Neural cell (in vitro differentiated cells): Measurements from ENCODE around the gene TMEM218.

Source experiments
- CTCF ChIP-seq: fragments of 450-650 bp; IDR thresholded peaks from 2 replicates; pipeline ENCODE4 v1.5.1; 2014; ENCODE audit warnings: antibody characterized with exemption, mild to moderate bottlenecking, moderate library complexity; ENCODE audit not compliant: poor library complexity, severe bottlenecking
- EP300 ChIP-seq: fragments of 450-650 bp; conservative IDR thresholded peaks from 2 replicates; pipeline ENCODE4 v1.6.1; 2014; ENCODE audit warnings: antibody characterized with exemption, mild to moderate bottlenecking, moderate library complexity; ENCODE audit not compliant: poor library complexity, severe bottlenecking
- EZH2 ChIP-seq: fragments of 200-600, 300-800 bp; shearing (Covaris generic), sonication (generic); IDR thresholded peaks from 2 replicates; pipeline ENCODE4 v1.6.1; 2014; ENCODE audit warnings: antibody characterized with exemption, low read length, borderline replicate concordance, mild to moderate bottlenecking; ENCODE audit not compliant: insufficient read depth, poor library complexity, severe bottlenecking
- MXI1 ChIP-seq: fragments of 450-650 bp; conservative IDR thresholded peaks from 2 replicates; pipeline ENCODE4 v1.6.1; 2014; ENCODE audit warnings: antibody characterized with exemption, mild to moderate bottlenecking; ENCODE audit not compliant: poor library complexity, severe bottlenecking
- POLR2AphosphoS5 ChIP-seq: IDR thresholded peaks from 2 replicates; pipeline ENCODE4 v1.6.1; 2012
- REST ChIP-seq: IDR thresholded peaks from 2 replicates; pipeline ENCODE4 v1.6.1; 2012; ENCODE audit warnings: borderline replicate concordance
- SMC3 ChIP-seq: fragments of 450-650 bp; conservative IDR thresholded peaks from 2 replicates; pipeline ENCODE4 v1.6.1; 2014; ENCODE audit warnings: antibody characterized with exemption, mild to moderate bottlenecking, moderate library complexity; ENCODE audit not compliant: poor library complexity
- TAF1 ChIP-seq: IDR thresholded peaks from 2 replicates; pipeline ENCODE4 v1.6.1; 2012; ENCODE audit warnings: low read depth

- no peak for TF ChIP-seq EZH2
- TF ChIP-seq CTCF: no peak
- TF ChIP-seq POLR2AphosphoS5: no peak
- no peak for TF ChIP-seq EP300
- no peak for TF ChIP-seq MXI1
- TF ChIP-seq REST: no peak
- no peak for TF ChIP-seq TAF1
- TF ChIP-seq SMC3: no peak
These were observed 22.6 kb downstream of the TMEM218 start for GRCh38 chr11:125088576-125089455.
